ENCODE data around the gene TNFAIP8L3.

DNA sequence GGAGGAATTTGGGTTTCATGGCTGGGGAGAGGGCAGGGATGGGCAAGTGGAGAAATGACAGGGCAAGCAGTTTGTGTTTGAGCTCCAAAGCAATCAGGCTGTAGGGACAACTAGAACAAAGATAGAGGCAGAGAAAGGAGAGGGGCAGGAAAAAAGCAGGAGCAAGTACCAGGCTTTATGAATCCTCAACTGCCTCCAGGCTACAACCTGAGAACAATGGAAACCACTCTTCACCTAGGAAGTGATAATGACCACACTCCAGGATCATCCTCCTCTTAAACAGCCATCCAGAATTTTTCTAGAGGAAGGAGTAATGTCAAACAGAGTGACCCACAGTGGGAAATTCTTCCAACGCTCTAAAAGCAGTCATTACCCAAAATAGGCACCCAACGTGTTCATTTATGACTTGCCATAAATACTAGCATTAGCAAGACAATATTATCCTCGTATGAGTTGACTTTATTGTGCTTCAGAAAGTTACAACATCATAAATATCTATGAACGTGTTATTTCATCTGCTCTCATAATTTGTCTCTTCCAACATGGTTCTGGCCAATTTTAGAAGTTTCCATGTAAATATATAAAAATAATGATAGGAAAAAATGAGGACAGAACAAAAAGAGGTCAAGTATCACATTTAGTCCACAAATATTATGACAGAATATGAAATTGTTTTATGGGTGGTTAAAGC is 50.5 kb downstream of the TNFAIP8L3 start:
- no peak for TF ChIP-seq GATA3 (IDR thresholded peaks at IDR 0.05; ENCODE audit: borderline replicate concordance)
- TF ChIP-seq NFE2L2 (conservative IDR thresholded peaks at IDR 0.05; ENCODE audit: low read length), result no peak
- TF ChIP-seq, protein P1, sequence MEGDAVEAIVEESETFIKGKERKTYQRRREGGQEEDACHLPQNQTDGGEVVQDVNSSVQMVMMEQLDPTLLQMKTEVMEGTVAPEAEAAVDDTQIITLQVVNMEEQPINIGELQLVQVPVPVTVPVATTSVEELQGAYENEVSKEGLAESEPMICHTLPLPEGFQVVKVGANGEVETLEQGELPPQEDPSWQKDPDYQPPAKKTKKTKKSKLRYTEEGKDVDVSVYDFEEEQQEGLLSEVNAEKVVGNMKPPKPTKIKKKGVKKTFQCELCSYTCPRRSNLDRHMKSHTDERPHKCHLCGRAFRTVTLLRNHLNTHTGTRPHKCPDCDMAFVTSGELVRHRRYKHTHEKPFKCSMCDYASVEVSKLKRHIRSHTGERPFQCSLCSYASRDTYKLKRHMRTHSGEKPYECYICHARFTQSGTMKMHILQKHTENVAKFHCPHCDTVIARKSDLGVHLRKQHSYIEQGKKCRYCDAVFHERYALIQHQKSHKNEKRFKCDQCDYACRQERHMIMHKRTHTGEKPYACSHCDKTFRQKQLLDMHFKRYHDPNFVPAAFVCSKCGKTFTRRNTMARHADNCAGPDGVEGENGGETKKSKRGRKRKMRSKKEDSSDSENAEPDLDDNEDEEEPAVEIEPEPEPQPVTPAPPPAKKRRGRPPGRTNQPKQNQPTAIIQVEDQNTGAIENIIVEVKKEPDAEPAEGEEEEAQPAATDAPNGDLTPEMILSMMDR (IDR thresholded peaks at IDR 0.05), result no peak
- TF ChIP-seq POLR2A (IDR thresholded peaks at IDR 0.05; ENCODE audit: low read length), result no peak
- TF ChIP-seq EP300 (IDR thresholded peaks at IDR 0.05), result no peak
- no peak for TF ChIP-seq CEBPB (IDR thresholded peaks at IDR 0.05)
- TF ChIP-seq RAD21 (conservative IDR thresholded peaks at IDR 0.05 in 1 of 2, IDR thresholded peaks at IDR 0.05 in 1 of 2), result no peak
- TF ChIP-seq POLR2AphosphoS2 (conservative IDR thresholded peaks at IDR 0.05; ENCODE audit: low read length), result no peak
- no peak for TF ChIP-seq JUN (IDR thresholded peaks at IDR 0.05)
- TF ChIP-seq ZNF302 (CRISPR knock-in tag; IDR thresholded peaks at IDR 0.05), result no peak
- no peak for TF ChIP-seq EHMT2 (IDR thresholded peaks at IDR 0.05; ENCODE audit: low read depth)
